HG02981 (cell line): Measurements from ENCODE around the gene PODXL2.

Experiments used
- ATAC-seq: cut with Tn5 transposase; IDR thresholded peaks from one replicate; pipeline ENCODE4 v1.9.1; 2021; ENCODE audit warnings: mild to moderate bottlenecking, moderate library complexity; ENCODE audit not compliant: unreplicated experiment

Gene PODXL2

GRCh38 chr3:127706785-127707351 lies 77.9 kb downstream of the PODXL2 start:
- no peak for ATAC-seq

- ATAC-seq = no peak
Measured at GRCh38 chr3:127707851-127708411, 78.9 kb downstream of the PODXL2 start.

- ATAC-seq = no peak
Measured at GRCh38 chr3:127708837-127709236, 79.9 kb downstream of the PODXL2 start.

- ATAC-seq = no peak
Measured at GRCh38 chr3:127709320-127710060, 80.5 kb downstream of the PODXL2 start.

- no peak for ATAC-seq
Measured at GRCh38 chr3:127710155-127710941, 81.4 kb downstream of the PODXL2 start.

GRCh38 chr3:127711021-127711695 lies 82.2 kb downstream of the PODXL2 start:
- no peak for ATAC-seq

DNA sequence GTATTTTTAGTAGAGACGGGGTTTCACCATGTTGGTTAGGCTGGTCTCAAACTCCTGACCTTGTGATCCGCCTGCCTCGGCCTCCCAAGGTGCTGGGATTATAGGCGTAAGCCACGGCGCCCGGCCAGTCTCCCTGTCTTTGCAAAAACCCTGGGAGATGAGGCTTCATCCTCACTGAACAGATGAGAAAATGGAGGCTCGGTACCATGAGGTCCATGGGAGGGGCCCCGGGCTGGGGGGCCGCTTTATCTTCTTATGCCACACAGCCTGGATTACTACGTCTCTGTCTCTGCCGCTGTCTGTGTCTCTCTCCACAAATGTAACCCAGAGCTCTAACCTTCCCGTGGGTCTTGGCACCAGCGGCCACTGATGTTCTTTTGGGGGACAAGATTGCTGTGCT lies 82.9 kb downstream of the PODXL2 start:
- ATAC-seq = no peak

DNA sequence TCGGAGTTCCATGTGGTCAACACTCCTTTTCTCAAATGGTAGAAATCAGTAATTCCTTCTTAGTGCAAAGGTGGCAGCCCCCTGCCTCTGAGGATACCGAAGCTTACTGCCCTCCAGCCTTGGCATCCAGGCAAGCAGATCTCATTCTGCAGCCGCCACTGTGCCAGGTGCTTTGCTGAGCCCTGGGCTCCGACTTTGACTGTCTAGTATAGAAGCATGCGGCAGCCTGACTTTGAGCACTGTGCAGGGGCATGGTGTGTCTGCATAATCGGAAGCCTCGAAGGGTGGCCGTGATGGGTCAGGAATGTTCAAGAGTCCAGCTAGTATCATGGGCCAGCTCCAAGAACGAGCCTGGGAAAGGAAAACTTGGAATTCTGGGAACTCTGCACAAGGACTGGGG lies 83.5 kb downstream of the PODXL2 start:
- ATAC-seq = no peak

DNA sequence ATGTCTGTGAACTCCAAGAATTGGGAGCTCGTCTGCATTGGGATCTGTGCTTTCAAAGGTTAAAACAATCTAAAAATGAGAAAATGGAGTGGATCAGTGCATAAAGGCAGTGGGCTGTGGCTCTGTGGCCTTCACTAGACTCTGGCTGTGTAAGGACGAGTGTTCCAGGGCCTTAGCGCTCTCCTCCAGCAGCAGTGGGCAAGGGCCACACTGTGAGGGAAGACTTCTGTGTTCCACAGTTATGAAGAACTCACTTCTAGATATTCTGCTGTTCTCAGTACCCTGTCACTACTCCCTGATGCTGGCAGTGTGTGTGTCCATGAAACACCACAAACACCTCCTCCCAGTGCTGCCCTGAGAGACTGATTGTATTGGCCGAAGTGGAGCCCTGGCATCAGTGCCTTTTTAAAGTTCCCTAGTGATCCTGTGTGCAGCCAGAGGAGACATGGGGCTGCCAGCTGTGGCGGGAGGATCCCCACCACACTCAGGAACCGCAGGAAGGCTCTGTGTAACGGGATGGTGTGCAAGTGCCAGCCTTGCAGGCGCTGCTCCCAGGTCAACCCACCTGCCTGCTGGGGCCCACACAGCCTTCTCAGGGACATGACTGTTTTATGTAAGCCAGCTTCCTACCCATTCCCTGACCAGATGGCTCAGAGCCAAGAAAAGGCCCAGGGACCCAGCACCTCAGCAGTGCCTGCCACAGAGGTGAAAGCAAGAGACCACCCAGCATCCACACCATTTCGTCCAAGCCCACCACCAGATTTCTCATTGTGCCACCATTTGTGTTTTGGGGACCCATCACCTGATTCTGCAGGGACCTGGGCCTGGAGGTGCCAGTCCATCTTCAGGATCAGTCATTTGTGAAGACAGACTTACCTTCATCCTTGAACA lies 84.1 kb downstream of the PODXL2 start:
- no peak for ATAC-seq

- ATAC-seq = no peak
Measured at GRCh38 chr3:127714125-127714571, 85.2 kb downstream of the PODXL2 start.

GRCh38 chr3:127714866-127715265 lies 85.9 kb downstream of the PODXL2 start:
- no peak for ATAC-seq

DNA sequence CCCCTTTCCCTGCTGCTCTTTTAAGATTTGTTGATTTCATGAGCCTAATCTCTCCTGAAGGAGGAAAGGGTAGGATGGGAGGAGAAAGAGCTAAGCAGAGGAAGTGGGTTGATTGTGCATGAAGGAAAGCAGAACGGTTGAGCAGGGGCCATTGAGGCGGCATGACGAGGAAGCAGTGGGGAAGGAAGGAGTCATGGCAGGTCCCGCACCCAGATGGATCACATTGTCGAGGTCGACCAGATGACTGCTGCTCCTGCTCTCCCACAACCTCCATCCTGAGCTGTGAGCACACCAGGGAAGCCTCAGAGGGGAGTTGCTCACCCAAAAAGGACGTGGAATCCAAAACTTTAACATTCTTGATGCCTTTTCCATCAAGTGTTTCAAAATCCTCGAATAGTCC lies 86.5 kb downstream of the PODXL2 start:
- no peak for ATAC-seq

- ATAC-seq = no peak
Measured at GRCh38 chr3:127716384-127716783, 87.4 kb downstream of the PODXL2 start.

- no peak for ATAC-seq
Measured at GRCh38 chr3:127717357-127718244, 88.6 kb downstream of the PODXL2 start.

- ATAC-seq = no peak
Measured at GRCh38 chr3:127718245-127718915, 89.4 kb downstream of the PODXL2 start.

DNA sequence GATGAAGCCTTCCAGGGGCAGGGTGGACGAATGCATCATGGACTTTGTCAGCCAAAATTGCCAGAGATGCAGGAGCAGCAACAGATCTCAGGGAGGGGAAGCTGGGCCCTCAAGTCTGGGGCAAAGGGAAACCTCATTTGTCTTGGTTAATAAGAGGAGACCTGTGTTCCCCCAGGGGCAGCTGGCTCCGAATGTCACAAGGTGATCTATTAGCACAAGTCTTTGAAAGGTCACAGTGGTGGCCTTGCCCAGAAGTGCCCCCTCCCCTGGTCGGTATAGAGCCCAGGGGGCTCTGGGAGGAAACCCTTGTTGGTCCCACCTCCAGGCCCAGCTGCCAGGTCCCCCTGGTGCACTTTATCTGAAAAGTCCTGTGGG lies 89.9 kb downstream of the PODXL2 start:
- ATAC-seq = no peak

GRCh38 chr3:127719369-127719768 lies 90.4 kb downstream of the PODXL2 start:
- no peak for ATAC-seq

DNA sequence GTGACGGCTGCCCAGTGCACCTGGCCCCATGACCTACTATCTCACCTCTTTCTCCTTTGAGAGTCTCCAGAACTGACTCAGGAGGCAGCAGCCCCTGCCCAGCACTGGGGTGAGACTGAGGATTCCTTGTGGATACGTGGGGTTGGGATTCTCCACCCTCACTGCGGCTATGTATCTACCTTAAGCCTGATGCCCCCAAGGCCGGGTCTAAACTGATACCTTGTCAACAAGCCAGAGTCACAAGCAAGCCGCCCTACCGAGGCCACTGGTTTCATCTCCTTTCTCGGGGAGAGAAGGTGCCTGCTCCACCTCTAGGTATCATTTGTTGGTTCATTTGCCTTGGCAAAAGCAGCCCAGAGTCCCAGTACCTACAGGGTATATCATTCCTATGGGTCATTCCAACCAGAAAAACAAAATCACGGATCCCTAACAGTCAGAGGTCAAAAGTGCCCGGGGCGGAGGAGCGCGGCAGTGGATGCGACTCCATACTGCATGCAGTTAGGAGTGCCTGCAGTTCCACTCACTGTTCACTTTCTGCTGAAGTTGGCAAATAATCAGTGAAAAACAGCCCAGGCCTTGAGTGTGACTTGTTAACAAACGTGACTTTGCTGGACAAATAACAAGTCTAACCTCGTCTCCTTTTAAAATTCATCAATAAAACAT lies 91.3 kb downstream of the PODXL2 start:
- ATAC-seq = no peak
